A549 (cell line): Measurements from ENCODE around the gene NUP62.

Experiments
- CTCF ChIP-seq: fragments of >200 bp; sonication (Bioruptor Twin); formaldehyde crosslinking; IDR thresholded peaks from 3 replicates; pipeline ENCODE4 v1.5.1; 2016
- NR3C1 ChIP-seq: fragments of >200 bp; sonication (Bioruptor Twin); formaldehyde crosslinking; IDR thresholded peaks from 3 replicates; pipeline ENCODE4 v1.6.1; 2017
- POLR2A ChIP-seq: IDR thresholded peaks from 2 replicates; pipeline ENCODE4 v1.6.1; 2012; ENCODE audit warnings: mild to moderate bottlenecking, low read length

GRCh38 chr19:49940482-49940791 is 11.1 kb upstream of the NUP62 start:
- TF ChIP-seq CTCF (no peak), NR3C1 (no peak), POLR2A (no peak)
